Measurements from ENCODE around the gene DTX1.

Gene DTX1

GRCh38 chr12:113055594-113056380 is 743 bp upstream of the DTX1 start:
- no peak for DNase-seq

GRCh38 chr12:113056381-113056630 is 224 bp upstream of the DTX1 start:
- DNase-seq, result no peak

- DNase-seq, result no peak
These were observed 1.3 kb downstream of the DTX1 start for GRCh38 chr12:113057565-113058485.

- DNase-seq, result no peak
These were observed 2.0 kb downstream of the DTX1 start for GRCh38 chr12:113058553-113058952.

GRCh38 chr12:113059071-113059595 is 2.6 kb downstream of the DTX1 start:
- DNase-seq, result no peak

GRCh38 chr12:113060336-113060960 is 3.9 kb downstream of the DTX1 start:
- no peak for DNase-seq

GRCh38 chr12:113061061-113061694 is 4.6 kb downstream of the DTX1 start:
- DNase-seq, result no peak

GRCh38 chr12:113062502-113063395 is 6.2 kb downstream of the DTX1 start:
- no peak for DNase-seq

GRCh38 chr12:113063396-113064350 is 7.1 kb downstream of the DTX1 start:
- no peak for DNase-seq

- no peak for DNase-seq
These were observed 8.0 kb downstream of the DTX1 start for GRCh38 chr12:113064395-113065125.

GRCh38 chr12:113065126-113066007 is 8.8 kb downstream of the DTX1 start:
- no peak for DNase-seq

- DNase-seq, result no peak
These were observed 10.4 kb downstream of the DTX1 start for GRCh38 chr12:113066813-113067400.

- DNase-seq, result no peak
These were observed 11.7 kb downstream of the DTX1 start for GRCh38 chr12:113067987-113068935.

GRCh38 chr12:113069149-113069548 is 12.6 kb downstream of the DTX1 start:
- DNase-seq, result no peak

GRCh38 chr12:113069751-113070116 is 13.2 kb downstream of the DTX1 start:
- DNase-seq, result no peak

- DNase-seq, result no peak
These were observed 13.8 kb downstream of the DTX1 start for GRCh38 chr12:113070117-113070906.
